ENCODE results near the gene MYCT1.
"Not testable (repeated sequence)": the region's sequence is repeated elsewhere in the genome, so short reads cannot be mapped to it uniquely, and the experiment has no call there.

MYCT1 gene

GRCh38 chr6:152697634-152698033, at the start of gene MYCT1:
MYCT1 (plus strand) TSS chr6:152697897; CDS start chr6:152697903, 6 bp downstream.
- no peak for DNase-seq

GRCh38 chr6:152648105-152648504, 49.6 kb upstream of the MYCT1 start:
- DNase-seq: no peak

GRCh38 chr6:152651986-152652385, 45.7 kb upstream of the MYCT1 start:
- DNase-seq: no peak

GRCh38 chr6:152661776-152662175, 35.9 kb upstream of the MYCT1 start:
- DNase-seq: no peak

- no peak for DNase-seq
These were observed 27.8 kb upstream of the MYCT1 start for GRCh38 chr6:152669895-152670294.

- no peak for DNase-seq
These were observed 26.5 kb upstream of the MYCT1 start for GRCh38 chr6:152671171-152671570.

GRCh38 chr6:152673236-152673635, 24.5 kb upstream of the MYCT1 start:
- no peak for DNase-seq

- DNase-seq: no peak
These were observed 17.5 kb upstream of the MYCT1 start for GRCh38 chr6:152680151-152680550.

GRCh38 chr6:152680879-152681517, 16.7 kb upstream of the MYCT1 start:
- DNase-seq: no peak

- no peak for DNase-seq
These were observed 15.6 kb upstream of the MYCT1 start for GRCh38 chr6:152682141-152682540.

- DNase-seq: not testable (repeated sequence)
These were observed 14.8 kb upstream of the MYCT1 start for GRCh38 chr6:152682935-152683334.

- DNase-seq: no peak
These were observed 11.9 kb upstream of the MYCT1 start for GRCh38 chr6:152685819-152686218.

- no peak for DNase-seq
These were observed 2.2 kb upstream of the MYCT1 start for GRCh38 chr6:152695372-152696045.

- DNase-seq: no peak
These were observed 1.2 kb upstream of the MYCT1 start for GRCh38 chr6:152696522-152696921.

GRCh38 chr6:152698692-152699091, 995 bp downstream of the MYCT1 start:
- no peak for DNase-seq

GRCh38 chr6:152700427-152700826, 2.7 kb downstream of the MYCT1 start:
- no peak for DNase-seq

- DNase-seq: no peak
These were observed 3.6 kb downstream of the MYCT1 start for GRCh38 chr6:152701081-152701862.

- DNase-seq: no peak
These were observed 4.2 kb downstream of the MYCT1 start for GRCh38 chr6:152701863-152702401.

- DNase-seq: not testable (repeated sequence)
These were observed 6.1 kb downstream of the MYCT1 start for GRCh38 chr6:152703750-152704149.

- DNase-seq: no peak
These were observed 7.6 kb downstream of the MYCT1 start for GRCh38 chr6:152705327-152705726.

- no peak for DNase-seq
These were observed 18.6 kb downstream of the MYCT1 start for GRCh38 chr6:152716322-152716721.

GRCh38 chr6:152720974-152721373, 23.3 kb downstream of the MYCT1 start:
- DNase-seq: no peak

- no peak for DNase-seq
These were observed 24.3 kb downstream of the MYCT1 start for GRCh38 chr6:152721956-152722355.

GRCh38 chr6:152723398-152723797, 25.7 kb downstream of the MYCT1 start:
- DNase-seq: no peak

Measured in MV-4-11 (cell line).